Sigmoid colon (tissue), 7 donors: ENCODE measurements around the gene PRKD1. TPM values are rescaled to one million over a fixed set of nuclear protein-coding genes. Genes with fewer than 3 reads are reported as not detected.

Experiments
- DNase-seq: peaks from one replicate; pipeline ENCODE4 v3.0.0-alpha.2; 2019
- H3K27ac ChIP-seq, 4 donors: fragments of 200-600 bp; sonication (generic); one replicate each; pipeline ENCODE4 v1.5.1; 2016 to 2019; ENCODE audit warnings: mild to moderate bottlenecking in 1 of 4
- H3K27me3 ChIP-seq, 3 donors: fragments of 200-600 bp; sonication (generic); one replicate each; pipeline ENCODE4 v1.5.1; 2019; ENCODE audit warnings: mild to moderate bottlenecking in 1 of 3
- H3K36me3 ChIP-seq, 4 donors: fragments of 200-600 bp; sonication (generic); one replicate each; pipeline ENCODE4 v1.5.1; 2016 to 2019
- H3K4me1 ChIP-seq, 4 donors: fragments of 200-600 bp; sonication (generic); one replicate each; pipeline ENCODE4 v1.5.1; 2017 to 2019
- H3K4me3 ChIP-seq, 4 donors: fragments of 200-600 bp; sonication (generic); one replicate each; pipeline ENCODE4 v1.5.1; 2017 to 2019; ENCODE audit warnings: mild to moderate bottlenecking in 2 of 4, moderate library complexity in 1 of 4
- H3K9me3 ChIP-seq, 4 donors: fragments of 200-600 bp in 3 of 4; sonication (generic) in 3 of 4; one replicate each; pipeline versions ENCODE4 v1.5.1 to v1.6.1; 2013 to 2019
- CTCF ChIP-seq, 4 experiments: fragments of 450-650 bp in 3 of 4; fragments of 200-600 bp in 1 of 4; IDR thresholded peaks; one replicate each; pipeline ENCODE4 v1.5.1; 2016 to 2019; ENCODE audit warnings: antibody characterized with exemption in 4 of 4, mild to moderate bottlenecking in 3 of 4, moderate library complexity in 2 of 4
- EP300 ChIP-seq, 4 donors: sonication (generic); formaldehyde crosslinking; IDR thresholded peaks; one replicate each; pipeline ENCODE4 v1.6.1; 2017; ENCODE audit warnings: antibody characterized with exemption in 4 of 4
- POLR2A ChIP-seq, 2 donors: fragments of 450-650 bp; IDR thresholded peaks; one replicate each; pipeline ENCODE4 v1.6.1; 2016; ENCODE audit warnings: antibody characterized with exemption in 2 of 2, mild to moderate bottlenecking in 2 of 2, moderate library complexity in 2 of 2
- POLR2AphosphoS5 ChIP-seq, 4 donors: sonication (generic); formaldehyde crosslinking; IDR thresholded peaks; one replicate each; pipeline ENCODE4 v1.6.1; 2017; ENCODE audit warnings: antibody characterized with exemption in 4 of 4
- WGBS, 2 donors: extraction: QIAGEN DNeasy Blood & Tissue Kit; methylation state at CpG; one replicate each; pipeline ENCODE4 v1.1.7; 2013; 5-methylcytosine and 5-hydroxymethylcytosine counted together
- intact Hi-C: fragments of 100-400 bp; cut with DNase I; formaldehyde crosslinking; loops from one replicate; pipeline ENCODE4 v1.15.1; 2023
- polyA plus RNA-seq, 3 donors: library from polyadenylated mRNA; stranded (reverse); fragments of 200-250 nt; gene quantifications; one replicate each; pipeline ENCODE4 v1.2.3, GENCODE V29; 2013
- total RNA-seq, 4 donors: library from RNA; depleted of rRNA; stranded (reverse); fragments of >200 nt; gene quantifications; one replicate each; pipeline ENCODE4 v1.1.0, GENCODE V29; 2016
- donor health status: healthy with polysubstance abuse.
- donor health status: Bipolar disorder and iron deficiency.
- donor health status: healthy.

The PRKD1 gene
- total and polyA plus RNA-seq, 7 donors, result 0.46 to 27.1 (median 14.5) TPM

GRCh38 chr14:29607169-29607568, 320.5 kb downstream of the PRKD1 start:
- 77 to 83% methylated on average over 5 of the region's 5 CpGs for WGBS, 2 donors
- intact Hi-C loops, result no loop called here

GRCh38 chr14:29603696-29604095, 324.0 kb downstream of the PRKD1 start:
- H3K4me1 ChIP-seq, result peaks cover 0 to 11% (median 0%) of the 10 kb centered on the region in 4 donors
- intact Hi-C loops, result no loop called here
- no peak overlapping the region for H3K27ac ChIP-seq
- H3K27me3 ChIP-seq, result no peaks in the 10 kb centered on the region
- TF ChIP-seq POLR2AphosphoS5 (IDR thresholded peaks at IDR 0.05) (no peak), CTCF (IDR thresholded peaks at IDR 0.05) (no peak), POLR2A (IDR thresholded peaks at IDR 0.05) (no peak), EP300 (IDR thresholded peaks at IDR 0.05) (no peak)
- no peak for DNase-seq
- 88 to 96% methylated on average over 3 of the region's 3 CpGs for WGBS, 2 donors
- peaks cover 0 to 6% (median 0%) of the 10 kb centered on the region in 4 donors for H3K36me3 ChIP-seq
- no peaks in the 10 kb centered on the region for H3K9me3 ChIP-seq
- no peak overlapping the region for H3K4me3 ChIP-seq

More at GRCh38 chr14:29607169-29607568, 320.5 kb downstream of the PRKD1 start:
- no peak overlapping the region for H3K4me3 ChIP-seq
- TF ChIP-seq CTCF (IDR thresholded peaks at IDR 0.05) (no peak), POLR2AphosphoS5 (IDR thresholded peaks at IDR 0.05) (no peak), EP300 (IDR thresholded peaks at IDR 0.05) (no peak), POLR2A (IDR thresholded peaks at IDR 0.05) (no peak)
- no peaks in the 10 kb centered on the region for H3K4me1 ChIP-seq
- no peak overlapping the region for H3K27ac ChIP-seq
- no peak for DNase-seq
- peaks cover 0 to 6% (median 0%) of the 10 kb centered on the region in 4 donors for H3K36me3 ChIP-seq
- no peaks in the 10 kb centered on the region for H3K9me3 ChIP-seq
- H3K27me3 ChIP-seq, result no peaks in the 10 kb centered on the region

GRCh38 chr14:29601616-29602015, 326.0 kb downstream of the PRKD1 start:
- H3K27me3 ChIP-seq, result no peaks in the 10 kb centered on the region
- H3K36me3 ChIP-seq, result no peaks in the 10 kb centered on the region
- DNase-seq, result no peak
- H3K4me3 ChIP-seq, result no peak overlapping the region
- 87 to 88% methylated on average over 5 of the region's 5 CpGs for WGBS, 2 donors
- H3K9me3 ChIP-seq, result no peaks in the 10 kb centered on the region
- TF ChIP-seq POLR2AphosphoS5 (IDR thresholded peaks at IDR 0.05), result no peak
- TF ChIP-seq POLR2A (IDR thresholded peaks at IDR 0.05), result no peak
- no peak for TF ChIP-seq EP300 (IDR thresholded peaks at IDR 0.05)
- TF ChIP-seq CTCF (IDR thresholded peaks at IDR 0.05), result no peak
- intact Hi-C loops, result no loop called here
- H3K4me1 ChIP-seq, result peaks cover 0 to 11% (median 0%) of the 10 kb centered on the region in 4 donors
- H3K27ac ChIP-seq, result no peak overlapping the region

GRCh38 chr14:29587761-29588470, 339.7 kb downstream of the PRKD1 start:
- Histone ChIP-seq H3K36me3 (no peaks in the 10 kb centered on the region), H3K27ac (no peak overlapping the region), H3K4me1 (peaks cover 0 to 21% (median 8%) of the 10 kb centered on the region in 4 donors), H3K9me3 (no peaks in the 10 kb centered on the region), H3K4me3 (no peak overlapping the region), H3K27me3 (no peaks in the 10 kb centered on the region)
- DNase-seq, result no peak
- TF ChIP-seq POLR2A (IDR thresholded peaks at IDR 0.05) (no peak), POLR2AphosphoS5 (IDR thresholded peaks at IDR 0.05) (no peak), CTCF (IDR thresholded peaks at IDR 0.05) (no peak), EP300 (IDR thresholded peaks at IDR 0.05) (no peak)
- WGBS, 2 donors, result 85 to 89% methylated on average over 7 of the region's 7 CpGs
- intact Hi-C loops, result no loop called here
